Tibial artery (tissue), 4 donors: ENCODE measurements around the gene PTPRH.

ENCODE experiments used
- DNase-seq, 2 donors: peaks; one replicate each; pipeline ENCODE4 v3.0.0-alpha.2; 2019
- H3K27ac ChIP-seq, 2 donors: fragments of 200-600 bp; sonication (generic) in 1 of 2; 1 replicate in 1 of 2; 2 replicates in 1 of 2; pipeline ENCODE4 v1.5.1; 2018 to 2019; ENCODE audit warnings: mild to moderate bottlenecking in 1 of 2
- H3K27me3 ChIP-seq, 2 donors: fragments of 200-600 bp; sonication (generic) in 1 of 2; one replicate each; pipeline versions ENCODE4 v1.5.1 to v1.6.0; 2016 to 2019
- H3K36me3 ChIP-seq, 3 donors: fragments of 200-600 bp; sonication (generic) in 2 of 3; one replicate each; pipeline ENCODE4 v1.5.1; 2016 to 2019; ENCODE audit warnings: mild to moderate bottlenecking in 2 of 3
- H3K4me1 ChIP-seq, 4 donors: fragments of 200-600 bp; sonication (generic) in 2 of 4; 1 replicate in 3 of 4; 2 replicates in 1 of 4; pipeline ENCODE4 v1.5.1; 2016 to 2019
- H3K4me3 ChIP-seq, 2 donors: fragments of 200-600 bp; sonication (generic) in 1 of 2; 1 replicate in 1 of 2; 2 replicates in 1 of 2; pipeline ENCODE4 v1.5.1; 2018 to 2019; ENCODE audit warnings: mild to moderate bottlenecking in 2 of 2
- H3K9me3 ChIP-seq, 3 donors: fragments of 200-600 bp; sonication (generic) in 1 of 3; one replicate each; pipeline ENCODE4 v1.5.1; 2016 to 2019
- CTCF ChIP-seq, 2 experiments: fragments of 200-600 bp in 1 of 2; fragments of 450-650 bp in 1 of 2; IDR thresholded peaks; one replicate each; pipeline ENCODE4 v1.5.1; 2017 to 2019; ENCODE audit warnings: antibody characterized with exemption in 2 of 2, mild to moderate bottlenecking in 1 of 2, moderate library complexity in 1 of 2
- intact Hi-C: fragments of 100-400 bp; cut with DNase I; formaldehyde crosslinking; loops from one replicate; pipeline ENCODE4 v1.15.0; 2023; ENCODE audit warnings: low total_unique reads

Gene PTPRH

GRCh38 chr19:55247621-55248099 lies 38.4 kb upstream of the PTPRH start:
- Histone ChIP-seq H3K27ac (no peak overlapping the region), H3K4me3 (no peak overlapping the region), H3K9me3 (no peaks in the 10 kb centered on the region), H3K4me1 (peaks cover 0 to 28% (median 2%) of the 10 kb centered on the region in 4 donors), H3K27me3 (no peaks in the 10 kb centered on the region), H3K36me3 (peaks cover 38 to 75% (median 40%) of the 10 kb centered on the region in 3 donors)
- intact Hi-C loops: no loop called here
- TF ChIP-seq CTCF (IDR thresholded peaks at IDR 0.05): no peak
- DNase-seq: no peak

GRCh38 chr19:55246462-55247451 lies 37.5 kb upstream of the PTPRH start:
- H3K27ac ChIP-seq: no peak overlapping the region
- no peak for TF ChIP-seq CTCF (IDR thresholded peaks at IDR 0.05)
- DNase-seq: no peak
- H3K4me3 ChIP-seq: no peak overlapping the region
- intact Hi-C loops: no loop called here
- H3K9me3 ChIP-seq: no peaks in the 10 kb centered on the region
- H3K27me3 ChIP-seq: no peaks in the 10 kb centered on the region
- peaks cover 47 to 78% (median 49%) of the 10 kb centered on the region in 3 donors for H3K36me3 ChIP-seq
- H3K4me1 ChIP-seq: peaks cover 0 to 22% (median 2%) of the 10 kb centered on the region in 4 donors

GRCh38 chr19:55245236-55245904 lies 36.1 kb upstream of the PTPRH start:
- no peaks in the 10 kb centered on the region for H3K27me3 ChIP-seq
- H3K9me3 ChIP-seq: no peaks in the 10 kb centered on the region
- no peak overlapping the region for H3K4me3 ChIP-seq
- peaks cover 0 to 20% (median 1%) of the 10 kb centered on the region in 4 donors for H3K4me1 ChIP-seq
- peaks cover 54 to 89% (median 63%) of the 10 kb centered on the region in 3 donors for H3K36me3 ChIP-seq
- intact Hi-C loops: no loop called here
- no peak for TF ChIP-seq CTCF (IDR thresholded peaks at IDR 0.05)
- no peak overlapping the region for H3K27ac ChIP-seq
- no peak for DNase-seq

GRCh38 chr19:55244004-55244680 lies 34.8 kb upstream of the PTPRH start:
- Histone ChIP-seq H3K36me3 (peaks cover 64 to 92% (median 75%) of the 10 kb centered on the region in 3 donors), H3K27me3 (no peaks in the 10 kb centered on the region), H3K27ac (no peak overlapping the region), H3K4me1 (peaks cover 0 to 14% (median 0%) of the 10 kb centered on the region in 4 donors), H3K9me3 (no peaks in the 10 kb centered on the region), H3K4me3 (no peak overlapping the region)
- intact Hi-C loops: no loop called here
- DNase-seq: no peak
- no peak for TF ChIP-seq CTCF (IDR thresholded peaks at IDR 0.05)

GRCh38 chr19:55242517-55242916 lies 33.2 kb upstream of the PTPRH start:
- H3K27ac ChIP-seq: no peak overlapping the region
- peaks cover 80 to 100% (median 91%) of the 10 kb centered on the region in 3 donors for H3K36me3 ChIP-seq
- intact Hi-C loops: no loop called here
- H3K4me3 ChIP-seq: no peak overlapping the region
- H3K4me1 ChIP-seq: peaks cover 0 to 2% (median 0%) of the 10 kb centered on the region in 4 donors
- no peaks in the 10 kb centered on the region for H3K9me3 ChIP-seq
- TF ChIP-seq CTCF (IDR thresholded peaks at IDR 0.05): no peak
- no peaks in the 10 kb centered on the region for H3K27me3 ChIP-seq
- no peak for DNase-seq
